ENCODE data around the gene TTC7B.

Gene TTC7B

DNA sequence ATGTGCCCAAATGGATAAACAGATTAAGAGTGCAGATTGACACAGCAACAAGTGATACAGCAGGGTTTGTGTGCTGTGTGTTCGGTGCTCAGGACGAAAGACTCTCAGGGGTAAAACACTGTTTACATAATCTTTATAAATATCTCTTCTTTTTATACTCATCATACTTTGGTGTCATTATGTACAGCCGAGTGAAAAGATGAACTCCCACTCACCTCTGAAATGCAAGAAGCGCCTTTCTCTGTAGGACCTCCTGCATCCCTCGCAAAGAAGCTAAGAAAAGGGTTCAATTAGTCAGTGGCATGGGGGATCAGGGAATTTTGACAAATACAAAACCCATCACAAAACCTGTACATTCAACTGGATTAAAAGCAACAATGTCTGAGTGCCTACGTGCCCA, 163.6 kb downstream of the TTC7B start:
- TF ChIP-seq CTCF (IDR thresholded peaks at IDR 0.05): no peak

GRCh38 chr14:90651976-90652560, 164.2 kb downstream of the TTC7B start:
- no peak for TF ChIP-seq CTCF (IDR thresholded peaks at IDR 0.05)

- no peak for TF ChIP-seq CTCF (IDR thresholded peaks at IDR 0.05)
These were observed 164.9 kb downstream of the TTC7B start for GRCh38 chr14:90651271-90651804.

DNA sequence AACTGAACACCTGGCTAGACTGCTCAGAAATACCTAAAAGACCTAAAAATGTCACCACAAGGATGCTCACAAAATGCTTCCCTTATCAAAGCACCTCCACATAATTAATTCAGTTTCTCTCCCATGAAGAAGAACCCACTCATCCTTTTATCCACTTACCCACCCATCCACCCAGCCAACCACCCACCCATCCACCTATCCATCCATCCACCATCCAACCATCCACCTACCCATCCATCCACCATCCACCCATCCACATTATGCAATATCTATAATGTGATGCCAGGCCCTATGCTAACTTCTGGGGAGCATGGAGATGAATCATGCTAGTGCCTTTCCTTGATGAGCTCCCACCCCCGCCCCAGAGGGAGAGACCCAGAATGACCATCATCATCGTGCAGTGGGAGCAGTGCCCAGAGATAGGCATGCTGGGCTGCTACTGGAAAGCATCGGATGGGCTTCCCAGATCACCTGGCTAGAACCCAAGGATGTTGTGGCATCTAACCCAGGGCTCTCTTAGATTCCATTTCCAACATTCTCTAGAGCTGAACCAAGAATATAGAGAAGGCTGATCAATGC, 166.6 kb downstream of the TTC7B start:
- TF ChIP-seq CTCF (IDR thresholded peaks at IDR 0.05): no peak

GRCh38 chr14:90649083-90649482, 167.1 kb downstream of the TTC7B start:
- TF ChIP-seq CTCF (IDR thresholded peaks at IDR 0.05): no peak

- TF ChIP-seq CTCF (IDR thresholded peaks at IDR 0.05): no peak
These were observed 167.8 kb downstream of the TTC7B start for GRCh38 chr14:90648421-90648820.

- no peak for TF ChIP-seq CTCF (IDR thresholded peaks at IDR 0.05)
These were observed 168.7 kb downstream of the TTC7B start for GRCh38 chr14:90647473-90648005.

Data from LNCAP (cell line).